HG03280 (cell line): ENCODE results near the gene PTGER1.
A peak's percentile ranks its signal among the peaks of the same experiment; 100 is the strongest.

Experiments
- ATAC-seq: cut with Tn5 transposase; IDR thresholded peaks from one replicate; pipeline ENCODE4 v1.9.1; 2021; ENCODE audit warnings: mild to moderate bottlenecking, moderate library complexity; ENCODE audit not compliant: unreplicated experiment

Gene PTGER1

DNA sequence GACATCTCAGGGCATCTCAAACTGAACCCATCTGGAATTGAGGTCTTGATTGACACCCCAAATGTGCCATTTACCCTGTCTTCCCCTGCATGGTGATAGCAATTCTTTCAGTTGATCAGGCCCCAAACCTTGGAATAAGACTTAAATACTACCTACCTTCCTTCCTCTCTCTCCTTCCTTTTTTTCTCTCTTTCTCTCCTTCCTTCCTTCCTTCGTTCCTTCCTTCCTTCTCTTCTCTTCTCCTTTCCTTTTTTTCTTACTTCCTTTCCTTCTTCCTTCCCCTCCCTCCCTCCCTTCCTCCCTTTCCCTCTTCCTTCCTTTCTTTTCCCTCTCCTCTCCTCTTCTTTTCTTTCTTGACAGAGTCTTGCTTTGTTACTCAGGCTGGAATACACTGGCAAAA lies 28.1 kb upstream of the PTGER1 start:
- no peak for ATAC-seq

DNA sequence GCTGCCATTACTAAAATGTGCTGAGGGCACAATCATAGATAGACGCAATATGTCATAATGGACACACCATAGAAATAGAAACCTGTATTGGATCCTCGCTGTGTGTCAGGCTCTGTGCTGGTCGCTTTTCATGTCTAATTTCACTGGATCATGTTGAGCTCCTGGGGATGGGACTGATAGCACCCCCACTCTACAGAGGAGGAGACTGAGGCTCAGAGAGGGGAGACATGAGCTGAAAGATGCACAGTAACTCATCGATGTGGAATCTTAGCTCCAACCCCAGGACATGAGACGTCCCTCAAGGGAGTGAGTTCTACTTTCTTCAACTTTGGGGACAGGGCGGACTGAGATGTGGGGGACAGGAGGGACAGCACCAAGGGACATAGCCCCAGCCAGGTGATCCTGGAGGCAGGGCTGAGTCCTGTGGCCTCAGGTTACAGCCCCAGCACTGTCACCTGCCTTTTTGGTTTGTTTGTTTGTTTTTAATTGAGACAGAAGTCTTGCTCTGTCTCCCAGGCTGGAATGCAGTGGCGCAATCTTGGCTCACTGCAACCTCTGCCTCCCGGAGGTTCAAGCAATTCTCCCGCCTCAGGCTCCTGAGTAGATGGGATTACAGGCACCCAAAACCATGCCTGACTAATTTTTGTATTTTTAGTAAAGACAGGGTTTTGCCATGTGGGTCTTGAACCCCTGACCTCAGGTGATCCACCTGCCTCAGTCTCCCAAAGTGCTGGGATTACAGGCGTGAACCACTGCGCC lies 27.4 kb upstream of the PTGER1 start:
- no peak for ATAC-seq

DNA sequence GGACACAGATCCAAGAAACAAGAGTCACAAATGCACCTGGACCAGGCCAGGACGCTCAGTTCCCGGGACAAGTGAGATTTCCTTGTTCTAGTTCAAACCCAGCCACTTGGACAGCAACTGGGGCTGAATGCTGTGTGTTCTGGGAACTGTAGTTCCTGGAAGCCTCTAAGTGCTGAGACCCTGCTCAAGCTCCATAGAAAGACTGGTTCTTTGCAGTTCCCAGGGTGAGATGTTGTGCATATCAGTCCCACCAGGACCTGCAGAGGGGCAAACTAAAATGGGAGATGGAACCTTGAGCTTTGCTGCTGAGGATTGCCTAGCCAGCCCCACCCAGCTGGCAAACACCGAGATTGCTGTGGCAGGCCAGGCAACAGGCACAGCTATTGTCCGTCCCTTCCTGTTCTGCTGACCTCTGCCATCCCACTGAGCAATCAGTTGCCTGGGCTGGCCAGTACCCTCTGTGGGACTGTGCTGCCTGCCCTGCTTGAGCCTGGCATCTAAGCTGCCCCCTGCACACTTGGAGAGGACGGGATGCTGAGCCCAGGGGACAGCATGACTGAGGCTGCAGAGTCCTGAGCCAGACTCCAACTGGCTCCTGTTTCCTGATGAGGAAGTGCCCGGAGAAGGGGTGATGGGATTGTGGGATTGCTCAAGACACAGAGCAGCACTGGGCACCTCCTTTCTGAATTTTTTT lies 22.2 kb upstream of the PTGER1 start:
- no peak for ATAC-seq

DNA sequence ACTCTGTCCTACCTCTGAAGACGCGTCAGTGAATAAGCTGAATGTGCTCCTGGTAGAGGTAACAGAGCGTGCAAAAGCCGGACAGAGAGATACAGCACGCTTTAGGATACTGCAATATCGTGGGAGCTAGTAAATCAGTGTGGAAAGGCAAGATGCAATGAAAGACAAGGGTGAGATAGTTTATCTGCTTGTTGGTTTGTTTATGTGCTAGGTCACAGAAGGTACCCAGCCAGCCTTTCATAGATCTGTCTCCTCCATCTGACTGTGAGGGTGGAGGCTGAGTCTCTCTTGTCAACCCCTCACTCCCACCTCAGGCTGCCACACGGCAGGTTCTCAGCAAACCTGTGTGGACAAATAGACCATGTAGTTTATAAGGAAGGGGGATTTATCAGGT lies 21.7 kb upstream of the PTGER1 start:
- ATAC-seq: no peak

DNA sequence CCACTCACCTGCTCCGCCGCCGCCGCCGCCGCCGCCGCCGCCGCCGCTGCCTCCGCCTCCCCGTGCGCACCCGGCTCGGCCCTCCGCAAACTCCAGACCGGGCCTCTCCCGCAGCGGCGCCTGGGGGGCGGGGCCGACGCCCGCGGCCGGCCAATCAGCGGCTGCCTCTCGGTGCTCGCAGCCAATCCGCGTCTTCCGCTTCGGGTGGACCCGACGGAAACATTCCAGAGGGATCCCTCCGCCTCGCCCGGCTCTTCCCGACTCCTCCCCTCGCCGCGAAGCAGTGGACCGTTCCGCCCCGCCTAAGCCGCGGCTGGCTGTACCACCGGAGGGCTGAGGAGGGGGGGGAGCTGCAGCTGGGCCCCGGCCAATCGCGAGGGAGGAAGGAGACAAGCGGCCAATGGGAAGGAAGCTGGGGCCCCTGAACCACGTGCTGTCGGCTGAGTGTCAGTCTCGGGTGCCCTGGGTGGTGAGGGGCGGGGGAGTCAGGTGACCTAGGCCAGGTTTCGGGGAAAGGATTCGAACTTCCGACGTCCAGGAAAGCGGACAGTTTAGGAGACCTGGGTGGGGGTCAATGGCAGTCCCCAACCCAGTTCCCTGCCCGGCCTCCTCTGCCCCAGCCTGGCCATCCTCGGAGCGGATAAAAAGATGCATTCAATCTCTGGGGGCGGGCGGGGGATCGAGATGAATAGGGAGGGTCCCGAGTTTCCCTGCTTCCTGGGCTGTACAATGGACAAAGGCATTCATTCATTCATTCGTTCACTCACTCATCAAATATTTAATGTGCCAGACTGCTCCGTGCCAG lies 21.1 kb upstream of the PTGER1 start, which contains the start of gene GIPC1:
Gene GIPC1, minus strand, starts transcription at position 99 of the 805 bp plus-strand sequence. CDS start 13,151 bp downstream, outside the sequence.
- peak; percentile 60 for ATAC-seq

DNA sequence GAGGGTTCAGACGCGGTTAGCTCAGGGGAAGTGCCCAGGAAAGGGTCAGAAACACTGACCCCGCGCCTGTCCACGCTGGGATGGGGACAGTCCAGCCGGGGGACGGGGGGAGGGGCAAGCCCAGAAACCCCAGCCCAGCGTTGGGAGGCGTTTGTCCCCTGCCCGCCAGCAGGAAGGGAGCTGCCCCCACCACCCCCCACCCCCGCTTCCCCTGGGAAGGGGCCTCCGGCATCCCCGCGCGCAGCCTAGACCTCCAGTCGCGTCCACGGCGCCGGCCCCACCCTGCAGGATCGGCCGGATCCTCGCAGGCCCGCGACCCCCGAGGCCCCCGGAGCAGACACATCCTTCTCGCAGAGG lies 20.5 kb upstream of the PTGER1 start:
- ATAC-seq: no peak

DNA sequence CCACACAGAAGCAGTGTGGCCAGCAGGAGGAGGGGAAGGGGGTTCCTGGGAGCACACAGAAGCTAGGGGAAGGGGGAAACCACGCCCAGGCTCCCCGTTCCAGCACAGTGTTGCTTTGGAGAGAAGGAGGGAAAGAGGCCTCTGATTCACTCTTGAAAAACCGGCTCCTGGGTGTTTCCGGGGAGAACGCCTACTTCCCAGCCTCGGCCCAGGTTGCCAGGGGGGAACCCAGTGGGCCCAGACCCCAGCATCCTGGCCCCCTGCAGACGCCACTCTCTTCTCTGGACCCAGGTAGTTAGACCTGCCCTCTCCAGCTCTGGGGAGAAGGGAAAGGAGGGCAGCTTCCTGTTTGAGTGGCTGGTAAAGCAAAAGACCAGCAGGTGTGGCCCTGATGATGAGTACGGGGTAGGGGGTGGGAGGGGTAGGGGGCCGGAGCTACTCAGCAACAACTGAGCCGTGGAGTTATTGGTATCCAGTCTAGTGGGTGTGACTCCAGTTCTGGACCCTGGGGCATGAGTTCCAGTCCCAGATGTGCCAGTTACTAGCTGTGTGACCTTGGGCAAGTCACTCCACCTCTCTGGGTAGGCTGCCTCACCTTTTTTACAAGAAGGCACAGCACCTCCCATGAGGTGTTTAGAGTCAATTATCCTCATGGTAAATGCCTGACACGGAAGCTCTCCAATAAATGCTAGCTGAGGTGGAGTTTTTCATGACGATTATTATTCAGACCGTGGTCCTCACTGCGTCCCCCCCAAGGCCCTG lies 19.9 kb upstream of the PTGER1 start:
- ATAC-seq: no peak

DNA sequence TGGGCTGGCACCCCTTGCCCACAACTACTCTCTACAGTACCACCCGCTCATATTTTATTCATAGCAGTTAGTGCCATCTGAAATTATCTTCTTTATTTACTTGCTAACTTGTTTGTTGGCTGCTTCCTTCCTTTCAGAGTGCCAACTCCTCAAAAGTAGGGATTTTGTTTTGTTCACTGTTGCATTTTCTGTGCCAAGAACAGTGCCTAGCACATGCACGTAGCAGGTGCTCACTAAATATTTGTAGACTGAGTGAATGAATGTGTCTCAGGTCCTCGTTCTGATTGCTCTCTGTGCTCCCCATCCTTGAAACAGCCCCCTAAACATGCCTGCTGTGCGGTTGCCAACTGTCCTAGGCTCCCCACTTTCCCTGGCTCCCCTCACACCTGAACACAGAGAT lies 19.3 kb upstream of the PTGER1 start:
- ATAC-seq: no peak

DNA sequence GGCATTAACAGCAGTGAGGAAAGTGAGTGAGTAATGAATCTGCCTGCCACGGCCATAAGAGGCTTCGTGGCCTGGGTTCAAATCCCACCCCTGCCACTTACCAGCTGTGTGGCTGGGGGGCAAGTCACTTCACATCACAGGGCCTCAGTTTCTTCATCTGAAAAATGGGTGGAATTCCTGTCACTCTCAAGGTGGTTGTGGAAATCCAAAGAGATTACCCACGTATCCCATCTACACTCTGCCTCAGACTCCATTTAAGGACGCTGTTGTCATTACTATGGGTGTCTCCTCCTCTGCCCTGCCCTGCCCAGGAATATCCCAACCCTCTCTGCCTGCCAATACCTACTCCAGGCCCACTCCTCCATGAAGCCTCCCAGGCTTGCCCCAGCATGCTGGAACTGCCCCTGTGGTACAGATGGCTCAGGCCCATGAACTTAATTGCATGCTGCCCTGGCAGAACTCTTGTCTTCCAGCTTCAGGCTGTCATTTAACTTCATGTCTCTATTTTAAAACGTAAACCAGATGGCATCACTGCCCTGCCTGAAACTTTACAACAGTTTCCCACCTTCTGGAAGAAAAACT lies 17.7 kb upstream of the PTGER1 start:
- no peak for ATAC-seq

DNA sequence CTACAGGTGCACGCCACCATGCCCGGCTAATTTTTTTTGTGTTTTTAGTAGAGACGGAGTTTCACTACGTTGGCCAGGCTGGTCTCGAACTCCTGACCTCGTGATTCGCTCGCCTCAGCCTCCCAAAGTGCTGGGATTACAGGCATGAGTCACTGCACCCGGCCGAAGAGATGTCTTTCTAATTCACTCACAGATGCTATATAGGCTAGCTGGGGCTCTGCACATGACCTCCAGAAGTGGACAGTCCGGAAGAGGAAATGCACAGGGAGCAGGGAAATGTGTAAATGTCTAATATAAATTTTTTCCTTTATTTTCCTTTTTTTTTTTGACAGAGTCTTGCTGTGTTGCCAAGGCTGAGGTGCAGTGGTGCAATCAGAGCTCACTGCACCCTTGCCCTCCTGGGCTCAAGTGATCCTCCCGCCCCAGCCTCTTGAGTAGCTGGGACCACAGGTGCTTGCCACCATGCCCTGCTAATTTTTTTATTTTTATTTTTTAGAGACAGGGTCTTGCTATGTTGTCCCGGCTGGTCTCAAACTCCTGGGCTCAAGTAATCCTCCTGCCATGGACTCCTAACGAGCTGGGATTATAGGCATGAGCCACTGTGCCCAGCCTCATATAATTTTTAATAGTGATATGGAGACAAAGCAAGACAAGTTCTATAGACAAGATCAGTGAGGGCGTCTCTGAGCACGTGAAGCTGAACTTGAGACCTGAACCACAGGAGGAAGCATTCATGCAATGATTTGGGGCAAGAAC lies 12.4 kb upstream of the PTGER1 start:
- ATAC-seq: no peak

DNA sequence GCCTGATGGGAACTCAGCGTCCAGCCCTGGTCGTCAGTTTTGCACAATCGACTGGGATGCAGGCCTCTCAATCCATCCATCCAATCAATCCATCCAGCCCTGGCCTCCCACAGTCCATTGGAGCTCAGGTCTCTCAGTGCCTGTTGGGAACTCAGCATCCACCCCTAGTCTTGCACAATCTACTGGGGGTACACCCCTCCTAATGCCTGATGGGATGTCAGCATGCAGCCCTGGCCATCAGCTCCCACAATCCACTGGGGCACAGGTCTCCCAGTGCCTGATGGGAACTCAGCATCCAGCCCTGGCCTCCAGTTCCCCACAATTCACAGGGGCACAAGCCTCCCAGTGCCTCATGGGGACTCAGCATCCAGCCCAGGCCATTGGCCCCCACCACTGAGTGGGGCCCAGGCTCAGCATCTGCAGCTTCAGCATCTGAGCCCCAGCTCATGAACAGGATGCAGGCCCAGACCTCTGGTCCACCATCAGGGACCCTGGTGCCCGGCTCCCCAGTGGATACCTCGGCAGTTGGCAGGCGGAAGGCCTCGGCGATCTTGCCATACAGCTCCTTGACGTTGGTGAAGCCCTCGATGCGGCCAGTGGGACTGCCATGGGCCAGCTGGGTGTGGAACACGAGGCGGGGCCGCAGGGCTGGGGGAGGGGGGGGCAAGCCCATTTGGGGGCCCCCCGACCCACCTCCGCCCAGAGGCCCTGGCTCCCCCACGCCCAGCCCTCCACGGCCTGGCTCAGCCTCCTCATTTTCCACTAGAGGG lies 7.2 kb upstream of the PTGER1 start:
- no peak for ATAC-seq

DNA sequence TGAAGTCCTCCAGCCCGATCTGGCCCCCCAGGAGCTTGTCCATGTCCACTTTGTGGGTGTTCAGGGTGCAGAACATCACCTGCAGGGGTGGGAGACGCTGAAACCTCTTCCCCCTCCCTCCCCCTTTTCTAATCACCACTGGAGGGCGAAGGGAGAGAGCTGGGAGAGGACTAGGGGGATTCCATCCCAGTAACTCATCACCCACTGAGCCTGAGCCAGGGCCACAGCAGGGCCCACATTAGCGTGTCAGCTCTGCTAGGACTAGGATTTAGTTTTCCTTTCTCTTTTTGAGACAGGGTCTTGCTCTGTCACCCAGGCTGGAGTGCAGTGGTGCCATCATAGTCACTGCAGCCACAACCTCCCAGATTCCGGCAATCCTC lies 5.5 kb upstream of the PTGER1 start:
- ATAC-seq: no peak

DNA sequence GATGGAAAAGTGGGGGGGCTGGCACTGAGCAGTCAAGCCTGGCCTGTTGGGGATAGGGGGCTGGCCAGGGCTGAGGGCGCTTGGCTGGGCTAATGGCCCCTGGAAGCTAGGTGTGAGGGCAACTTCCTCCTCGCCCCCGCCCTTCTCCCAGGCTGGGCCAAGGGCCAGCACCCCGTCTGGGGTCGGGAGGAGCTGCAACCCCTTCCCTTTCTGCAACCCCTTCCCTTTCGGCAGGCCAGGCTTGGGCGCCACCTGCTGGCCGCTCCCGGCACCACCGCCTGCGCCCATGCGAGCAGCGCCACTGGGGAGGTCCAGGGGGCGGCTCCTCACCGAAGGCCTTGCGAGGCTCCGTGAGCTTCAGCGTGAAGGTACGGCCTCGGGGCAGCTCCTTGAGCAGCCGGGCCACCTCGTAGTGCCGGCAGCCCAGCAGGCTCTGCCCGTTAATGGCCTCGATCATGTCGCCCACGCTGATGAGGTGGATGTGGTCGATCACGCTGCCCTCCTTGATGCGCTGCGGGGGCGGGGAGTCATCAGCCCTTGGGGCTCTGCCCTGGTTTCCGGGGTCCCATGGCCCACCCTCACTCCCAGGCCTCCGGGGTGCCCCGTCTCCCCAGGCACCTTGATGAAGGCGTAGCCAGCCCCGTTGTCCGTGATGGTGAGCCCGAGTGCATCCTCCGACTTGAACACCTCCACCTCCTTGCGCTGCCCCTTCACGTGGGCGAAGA lies 5.0 kb upstream of the PTGER1 start:
- no peak for ATAC-seq

DNA sequence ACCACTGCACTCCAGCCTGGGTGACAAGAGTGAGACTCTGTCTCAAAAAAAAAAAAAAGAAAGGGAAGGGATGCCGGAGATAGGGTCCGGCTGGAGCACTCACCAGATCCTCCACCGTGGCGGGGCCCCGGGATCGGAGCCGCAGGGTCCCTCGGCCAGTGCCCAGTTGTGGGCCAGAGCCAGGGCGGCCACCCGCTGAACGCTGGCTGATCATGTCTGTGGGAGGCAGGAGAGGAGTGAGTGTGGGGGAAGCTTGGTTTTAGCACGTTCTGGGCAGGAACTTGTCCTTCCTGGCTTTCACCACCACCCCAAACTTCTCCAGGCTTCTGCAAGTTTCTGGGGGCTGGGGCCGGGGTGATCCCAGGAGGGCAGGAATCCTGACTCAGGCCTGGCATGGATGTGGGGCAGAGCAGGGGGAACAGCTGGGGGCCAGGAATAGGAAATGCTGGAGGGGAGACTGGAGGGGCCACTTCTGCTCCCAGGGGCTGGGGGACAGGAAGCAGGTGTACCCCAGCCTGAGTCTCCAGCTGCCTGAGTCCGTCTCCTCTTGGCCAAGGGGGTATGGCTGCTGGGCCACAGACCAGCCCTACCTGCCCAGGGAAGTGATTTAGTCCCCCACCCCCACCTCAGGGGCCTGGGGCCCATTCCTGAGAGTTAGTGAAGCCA lies 4.3 kb upstream of the PTGER1 start:
- no peak for ATAC-seq

DNA sequence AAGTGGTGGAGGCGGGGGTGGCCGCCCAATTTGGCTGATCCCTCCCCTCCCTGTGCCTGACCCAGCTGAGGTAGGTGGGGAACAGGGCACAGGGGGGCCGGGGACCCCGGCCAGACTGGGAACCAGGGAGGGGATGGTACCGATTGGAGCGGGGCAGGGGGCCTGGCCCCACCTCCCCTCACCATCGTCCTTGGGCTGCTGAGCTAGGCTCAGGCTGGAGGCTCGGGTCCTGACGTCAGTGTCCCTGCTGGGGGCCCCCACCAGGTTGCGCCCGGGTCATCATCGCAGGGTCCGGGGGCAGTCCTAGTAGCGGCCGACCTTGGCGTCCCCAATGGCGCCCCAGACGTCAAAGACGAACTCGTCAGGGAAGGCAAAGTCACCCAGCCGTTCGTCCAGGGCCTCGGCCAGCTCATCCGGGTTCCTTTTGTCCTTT lies 3.0 kb upstream of the PTGER1 start:
- ATAC-seq: no peak

DNA sequence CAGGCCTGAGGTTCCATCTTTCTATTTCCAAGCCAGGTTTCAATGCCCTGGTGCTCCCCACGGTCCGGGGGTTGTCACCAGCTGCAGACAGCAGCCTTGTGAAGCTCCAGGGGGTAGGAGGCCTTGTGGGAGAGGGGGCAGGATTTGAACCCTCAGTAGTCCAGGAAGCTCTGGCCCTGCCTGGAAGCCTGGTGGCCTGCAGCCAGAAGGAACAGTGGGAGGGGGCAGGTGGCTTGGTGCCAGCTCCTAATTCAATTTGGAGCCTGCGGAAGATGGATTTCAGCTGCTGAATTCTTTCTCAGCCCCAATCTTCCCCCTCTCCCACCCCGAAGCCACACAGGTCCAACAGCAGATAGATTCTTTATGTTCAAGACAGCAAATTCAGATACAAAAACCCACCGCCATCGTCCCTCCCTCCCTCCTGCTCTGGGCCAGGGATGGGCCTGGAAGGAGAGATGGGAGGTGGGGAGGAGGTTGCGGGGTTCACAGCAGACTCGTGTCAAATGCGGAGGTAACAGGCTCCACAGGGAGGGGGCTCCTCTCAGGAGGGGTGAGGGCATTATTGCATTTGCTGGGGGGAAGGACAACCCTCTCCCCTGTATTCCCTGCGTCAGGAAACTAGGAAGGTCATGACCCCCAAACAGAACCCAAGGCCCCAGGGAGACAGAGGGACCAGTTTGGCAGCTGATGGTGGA lies 2.4 kb upstream of the PTGER1 start:
- no peak for ATAC-seq

DNA sequence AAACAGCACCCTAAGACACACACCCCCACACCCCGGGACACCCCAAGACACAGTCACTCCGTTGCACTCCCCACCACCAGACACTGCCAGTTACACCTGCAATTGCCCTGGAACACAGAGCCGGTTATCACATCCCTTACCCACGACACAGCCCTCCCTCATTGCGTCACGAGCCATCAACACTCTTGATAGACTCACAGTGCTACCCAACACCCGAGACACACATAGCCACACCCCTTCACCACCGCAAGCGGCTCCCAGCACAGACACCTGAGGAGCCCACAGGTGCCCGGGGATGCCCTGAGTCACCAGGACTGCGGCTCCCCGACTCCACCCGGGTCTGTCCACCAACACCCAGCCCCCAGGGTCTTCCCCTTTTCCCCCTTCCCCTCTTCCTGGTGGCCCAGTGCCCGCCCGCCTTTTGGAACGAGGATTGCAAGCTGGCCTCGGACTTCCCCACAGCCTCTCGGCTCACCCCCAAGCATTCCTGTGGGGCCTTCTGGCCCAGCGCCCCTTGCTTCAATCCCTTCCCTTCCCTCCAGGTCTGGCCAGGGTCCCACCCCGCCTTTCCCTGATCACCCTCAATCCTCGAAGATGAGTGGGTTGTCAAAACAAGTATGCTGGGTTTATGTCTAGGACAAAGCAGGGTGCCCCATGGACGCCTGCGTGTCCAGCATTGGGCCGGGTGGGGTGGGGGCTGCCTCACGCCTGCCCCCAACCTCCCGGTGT lies 1.7 kb upstream of the PTGER1 start:
- no peak for ATAC-seq
